Caki2 (cell line): Measurements from ENCODE around the gene MED1. TPM values are rescaled to one million over a fixed set of nuclear protein-coding genes. Genes with fewer than 3 reads are reported as not detected.
A peak's percentile ranks its signal among the peaks of the same experiment; 100 is the strongest.
"Not testable (repeated sequence)": the region's sequence is repeated elsewhere in the genome, so short reads cannot be mapped to it uniquely, and the experiment has no call there.

Experiments used
- DNase-seq: peaks from one replicate; pipeline ENCODE4 v3.0.0-alpha.2; 2015; ENCODE audit warnings: low read depth
- in situ Hi-C: cut with HindIII; loops from 2 replicates; pipeline ENCODE4 v1.10.0; 2016; ENCODE audit warnings: low sequenced_read_pairs, low pct_unique_long_range_greater_than_20kb, mixed read lengths
- total RNA-seq: library from RNA; depleted of rRNA; stranded (reverse); fragments of >200 nt; shearing (Covaris generic); gene quantifications from 2 replicates; pipeline ENCODE4 v1.2.3, GENCODE V29; 2014; ENCODE audit warnings: low replicate concordance; rRNA removed

The MED1 gene
- total RNA-seq = 10.0 and 29.8 TPM in 2 replicates

GRCh38 chr17:39450847-39451581 lies at the start of gene MED1:
MED1 (minus strand) TSS chr17:39451263; CDS start chr17:39451062, 201 bp downstream.
- peak; percentile 97 for DNase-seq
- in situ Hi-C loops = loop anchor here (5.0 kb wide), 1 partner anchor 44 kb away; no protein-coding TSS in a partner anchor

GRCh38 chr17:39496921-39497320 lies 45.9 kb upstream of the MED1 start:
- in situ Hi-C loops, DNase-seq: not testable (repeated sequence)

- DNase-seq = no peak
- in situ Hi-C loops = no loop called here
Observed at GRCh38 chr17:39487946-39488345, 36.9 kb upstream of the MED1 start.

- in situ Hi-C loops, DNase-seq: not testable (repeated sequence)
Observed at GRCh38 chr17:39487490-39487889, 36.4 kb upstream of the MED1 start.

GRCh38 chr17:39486242-39486641 lies 35.2 kb upstream of the MED1 start:
- DNase-seq = peak; percentile 51
- in situ Hi-C loops = no loop called here

- in situ Hi-C loops = no loop called here
- peak; percentile 71 for DNase-seq
Observed at GRCh38 chr17:39485555-39485954, 34.5 kb upstream of the MED1 start.

- in situ Hi-C loops = no loop called here
- DNase-seq = no peak
Observed at GRCh38 chr17:39484178-39484577, 33.1 kb upstream of the MED1 start.

- in situ Hi-C loops = no loop called here
- DNase-seq = no peak
Observed at GRCh38 chr17:39483506-39483905, 32.4 kb upstream of the MED1 start.

- in situ Hi-C loops, DNase-seq: not testable (repeated sequence)
Observed at GRCh38 chr17:39479631-39480030, 28.6 kb upstream of the MED1 start.

GRCh38 chr17:39473310-39473709 lies 22.2 kb upstream of the MED1 start:
- in situ Hi-C loops = no loop called here
- no peak for DNase-seq

GRCh38 chr17:39468610-39469009 lies 17.5 kb upstream of the MED1 start:
- in situ Hi-C loops = not testable (repeated sequence)

GRCh38 chr17:39464639-39465181 lies 13.6 kb upstream of the MED1 start:
- in situ Hi-C loops, DNase-seq: not testable (repeated sequence)

More at GRCh38 chr17:39468610-39469009, 17.5 kb upstream of the MED1 start:
- DNase-seq = not testable (repeated sequence)

GRCh38 chr17:39462631-39463375 lies 11.7 kb upstream of the MED1 start:
- DNase-seq = no peak
- in situ Hi-C loops = no loop called here

- in situ Hi-C loops = no loop called here
- DNase-seq = peak; percentile 46
Observed at GRCh38 chr17:39461926-39462569, 11.0 kb upstream of the MED1 start.

- in situ Hi-C loops = no loop called here
- DNase-seq = peak; percentile 99
Observed at GRCh38 chr17:39461113-39461925, 10.3 kb upstream of the MED1 start, which contains the start of gene CDK12. CDK12 (plus strand) TSS chr17:39461486; CDS start chr17:39462072, 586 bp downstream.

GRCh38 chr17:39455919-39456318 lies 4.9 kb upstream of the MED1 start:
- in situ Hi-C loops = no loop called here
- DNase-seq = no peak

GRCh38 chr17:39450051-39450450 lies 1.0 kb downstream of the MED1 start:
- no peak for DNase-seq
- in situ Hi-C loops = loop anchor here (5.0 kb wide), 1 partner anchor 43 kb away; no protein-coding TSS in a partner anchor

GRCh38 chr17:39447561-39447960 lies 3.5 kb downstream of the MED1 start:
- in situ Hi-C loops = no loop called here
- no peak for DNase-seq
